Type B pancreatic cell (in vitro differentiated cells): ENCODE data around the gene BCO2. TPM values are rescaled to one million over a fixed set of nuclear protein-coding genes. Genes with fewer than 3 reads are reported as not detected.

Experiments used
- DNase-seq: peaks from one replicate; pipeline ENCODE4 v3.0.0; 2021; ENCODE audit warnings: mixed read lengths; ENCODE audit not compliant: unreplicated experiment; ENCODE audit errors: extremely low spot score
- H3K27ac Mint-ChIP-seq: 2 replicates; pipeline ENCODE4 v1.8.0; 2021; ENCODE audit warnings: mild to moderate bottlenecking, mixed read lengths
- H3K27me3 Mint-ChIP-seq: 2 replicates; pipeline ENCODE4 v1.8.0; 2021; ENCODE audit warnings: mixed read lengths
- H3K36me3 Mint-ChIP-seq: 2 replicates; pipeline ENCODE4 v1.8.0; 2021; ENCODE audit warnings: mixed read lengths
- H3K4me1 Mint-ChIP-seq: one replicate; pipeline ENCODE4 v1.8.0; 2021; ENCODE audit warnings: mixed read lengths; ENCODE audit not compliant: unreplicated experiment
- H3K4me3 Mint-ChIP-seq: 2 replicates; pipeline ENCODE4 v1.8.0; 2021; ENCODE audit warnings: mild to moderate bottlenecking, mixed read lengths
- H3K9me3 Mint-ChIP-seq: 2 replicates; pipeline ENCODE4 v1.8.0; 2021; ENCODE audit warnings: mixed read lengths
- CTCF ChIP-seq: fragments of 200-600 bp; sonication (generic); conservative IDR thresholded peaks from 2 replicates; pipeline ENCODE4 v1.5.0; 2021; ENCODE audit warnings: antibody characterized with exemption, mild to moderate bottlenecking
- total RNA-seq: library from RNA; stranded (reverse); gene quantifications from 2 replicates; pipeline ENCODE4 v1.2.1, GENCODE V29; 2021; ENCODE audit warnings: low replicate concordance

The BCO2 gene
- total RNA-seq, 1 donor from 2014 or later: 2.7 TPM

- no peak for TF ChIP-seq CTCF
- Mint-ChIP-seq H3K4me3 (peak overlapping the region; percentile 88), H3K9me3 (no peaks in the 10 kb centered on the region), H3K27me3 (no peaks in the 10 kb centered on the region), H3K36me3 (peaks cover 10% of the 10 kb centered on the region), H3K4me1 (peaks cover 11% of the 10 kb centered on the region), H3K27ac (peak overlapping the region; percentile 96)
- no peak for DNase-seq
Measured at GRCh38 chr11:112225753-112226061, 50.4 kb downstream of the BCO2 start.

GRCh38 chr11:112226062-112226830, 50.9 kb downstream of the BCO2 start, which contains the start of gene PTS:
TSS of gene PTS (plus strand) at chr11:112226428. CDS start at chr11:112226444, 16 bp downstream.
- TF ChIP-seq CTCF: no peak
- H3K36me3 Mint-ChIP-seq: peaks cover 10% of the 10 kb centered on the region
- peaks cover 10% of the 10 kb centered on the region for H3K4me1 Mint-ChIP-seq
- H3K4me3 Mint-ChIP-seq: peak within 1 kb of the TSS; percentile 88
- DNase-seq: peak; percentile 84
- peak within 1 kb of the TSS; percentile 96 for H3K27ac Mint-ChIP-seq
- H3K27me3 Mint-ChIP-seq: no peaks in the 10 kb centered on the region
- H3K9me3 Mint-ChIP-seq: no peaks in the 10 kb centered on the region

GRCh38 chr11:112226831-112227401, 51.6 kb downstream of the BCO2 start:
- Mint-ChIP-seq H3K27ac (peak overlapping the region; percentile 96), H3K4me1 (peaks cover 7% of the 10 kb centered on the region), H3K27me3 (no peaks in the 10 kb centered on the region), H3K36me3 (peaks cover 10% of the 10 kb centered on the region), H3K4me3 (peak overlapping the region; percentile 88), H3K9me3 (no peaks in the 10 kb centered on the region)
- TF ChIP-seq CTCF: peak; percentile 17
- DNase-seq: no peak

GRCh38 chr11:112227471-112227870, 52.2 kb downstream of the BCO2 start:
- no peak for DNase-seq
- Mint-ChIP-seq H3K27me3 (no peaks in the 10 kb centered on the region), H3K27ac (peak overlapping the region; percentile 96), H3K4me1 (peaks cover 7% of the 10 kb centered on the region), H3K9me3 (no peaks in the 10 kb centered on the region), H3K4me3 (peak overlapping the region; percentile 88), H3K36me3 (peaks cover 10% of the 10 kb centered on the region)
- no peak for TF ChIP-seq CTCF

GRCh38 chr11:112228706-112229105, 53.4 kb downstream of the BCO2 start:
- no peak overlapping the region for H3K27ac Mint-ChIP-seq
- H3K4me3 Mint-ChIP-seq: no peak overlapping the region
- H3K36me3 Mint-ChIP-seq: peaks cover 10% of the 10 kb centered on the region
- H3K9me3 Mint-ChIP-seq: no peaks in the 10 kb centered on the region
- no peaks in the 10 kb centered on the region for H3K27me3 Mint-ChIP-seq
- no peak for DNase-seq
- no peak for TF ChIP-seq CTCF
- H3K4me1 Mint-ChIP-seq: peaks cover 7% of the 10 kb centered on the region
